ENCODE results near the gene MTHFSD. TPM values are rescaled to one million over a fixed set of nuclear protein-coding genes. Genes with fewer than 3 reads are reported as not detected.

The MTHFSD gene
- total RNA-seq, 2 experiments from 2014 or later = 7.3 to 7.9 TPM

GRCh38 chr16:86569701-86570447 is 14.8 kb upstream of the MTHFSD start:
- POLR2A ChIA-PET = no interaction called here
- no peak overlapping the region for H3K27ac Mint-ChIP-seq
- H3K27me3 Mint-ChIP-seq = peaks cover 83% of the 10 kb centered on the region

GRCh38 chr16:86568677-86569623 is 13.9 kb upstream of the MTHFSD start:
- intact Hi-C loops (cut with DNase I, micrococcal nuclease) = no loop called here
- no peaks in the 10 kb centered on the region for H3K36me3 Mint-ChIP-seq (ENCODE audit: low read depth)
- no peak for TF ChIP-seq CTCF (IDR thresholded peaks at IDR 0.05)
- H3K27ac Mint-ChIP-seq = no peak overlapping the region
- DNase-seq = no peak
- no peaks in the 10 kb centered on the region for H3K9me3 Mint-ChIP-seq
- H3K36me3 ChIP-seq (ENCODE audit: insufficient read depth, low read length) = no peaks in the 10 kb centered on the region
- POLR2A ChIA-PET = no interaction called here
- H3K4me1 ChIP-seq (ENCODE audit: insufficient read depth, low read length) = peaks cover 25% of the 10 kb centered on the region
- CTCF ChIA-PET = no interaction called here
- peak overlapping the region; percentile 38 for H3K4me3 Mint-ChIP-seq
- no peak for ATAC-seq (ENCODE audit: poor library complexity)
- H3K27me3 ChIP-seq (ENCODE audit: control insufficient read depth in 1 of 2, insufficient read depth in 2 of 2, low read length in 2 of 2) = peaks cover 59 to 71% of the 10 kb centered on the region in 2 experiments
- H3K27me3 Mint-ChIP-seq = peaks cover 83% of the 10 kb centered on the region
- H3K4me1 Mint-ChIP-seq (ENCODE audit: low read depth) = peaks cover 18% of the 10 kb centered on the region
- peaks cover 0 to 7% of the 10 kb centered on the region in 2 experiments for H3K9me3 ChIP-seq (ENCODE audit: control insufficient read depth in 1 of 2, insufficient read depth in 1 of 2, low read length in 2 of 2)
- H3K4me3 ChIP-seq (ENCODE audit: low read length) = no peak overlapping the region
- no peak overlapping the region for H3K27ac ChIP-seq (ENCODE audit: low read depth in 1 of 2, low read length in 2 of 2)

More at GRCh38 chr16:86569701-86570447, 14.8 kb upstream of the MTHFSD start:
- CTCF ChIA-PET = no interaction called here
- intact Hi-C loops (cut with DNase I, micrococcal nuclease) = no loop called here
- H3K4me1 ChIP-seq (ENCODE audit: insufficient read depth, low read length) = peaks cover 20% of the 10 kb centered on the region
- Mint-ChIP-seq H3K4me1 (ENCODE audit: low read depth) (peaks cover 10% of the 10 kb centered on the region), H3K9me3 (no peaks in the 10 kb centered on the region), H3K4me3 (no peak overlapping the region), H3K36me3 (ENCODE audit: low read depth) (no peaks in the 10 kb centered on the region)
- H3K4me3 ChIP-seq (ENCODE audit: low read length) = no peak overlapping the region
- no peak for DNase-seq
- no peak overlapping the region for H3K27ac ChIP-seq (ENCODE audit: low read depth in 1 of 2, low read length in 2 of 2)
- ATAC-seq (ENCODE audit: poor library complexity) = no peak
- no peaks in the 10 kb centered on the region for H3K36me3 ChIP-seq (ENCODE audit: insufficient read depth, low read length)
- H3K27me3 ChIP-seq (ENCODE audit: control insufficient read depth in 1 of 2, insufficient read depth in 2 of 2, low read length in 2 of 2) = peaks cover 60 to 71% of the 10 kb centered on the region in 2 experiments
- peaks cover 0 to 7% of the 10 kb centered on the region in 2 experiments for H3K9me3 ChIP-seq (ENCODE audit: control insufficient read depth in 1 of 2, insufficient read depth in 1 of 2, low read length in 2 of 2)
- no peak for TF ChIP-seq CTCF (IDR thresholded peaks at IDR 0.05)

- no peaks in the 10 kb centered on the region for H3K9me3 Mint-ChIP-seq
- POLR2A ChIA-PET = no interaction called here
- no peak for DNase-seq
- H3K4me3 Mint-ChIP-seq = no peak overlapping the region
- H3K36me3 Mint-ChIP-seq (ENCODE audit: low read depth) = no peaks in the 10 kb centered on the region
- H3K27me3 Mint-ChIP-seq = peaks cover 84% of the 10 kb centered on the region
- H3K36me3 ChIP-seq (ENCODE audit: insufficient read depth, low read length) = no peaks in the 10 kb centered on the region
- H3K27ac ChIP-seq (ENCODE audit: low read depth in 1 of 2, low read length in 2 of 2) = no peak overlapping the region
- peaks cover 31% of the 10 kb centered on the region for H3K4me1 ChIP-seq (ENCODE audit: insufficient read depth, low read length)
- peaks cover 26% of the 10 kb centered on the region for H3K4me1 Mint-ChIP-seq (ENCODE audit: low read depth)
- CTCF ChIA-PET = no interaction called here
- TF ChIP-seq CTCF (IDR thresholded peaks at IDR 0.05) = no peak
- H3K9me3 ChIP-seq (ENCODE audit: control insufficient read depth in 1 of 2, insufficient read depth in 1 of 2, low read length in 2 of 2) = peaks cover 0 to 7% of the 10 kb centered on the region in 2 experiments
- intact Hi-C loops (cut with DNase I, micrococcal nuclease) = no loop called here
- no peak for ATAC-seq (ENCODE audit: poor library complexity)
- H3K27ac Mint-ChIP-seq = no peak overlapping the region
- H3K27me3 ChIP-seq (ENCODE audit: control insufficient read depth in 1 of 2, insufficient read depth in 2 of 2, low read length in 2 of 2) = peaks cover 55 to 80% of the 10 kb centered on the region in 2 experiments
- H3K4me3 ChIP-seq (ENCODE audit: low read length) = no peak overlapping the region
Observed at GRCh38 chr16:86567701-86568581, 12.9 kb upstream of the MTHFSD start.
